ENCODE measurements around the gene SCGB3A2.
"Not testable (repeated sequence)": the region's sequence is repeated elsewhere in the genome, so short reads cannot be mapped to it uniquely, and the experiment has no call there.

Gene SCGB3A2

DNA sequence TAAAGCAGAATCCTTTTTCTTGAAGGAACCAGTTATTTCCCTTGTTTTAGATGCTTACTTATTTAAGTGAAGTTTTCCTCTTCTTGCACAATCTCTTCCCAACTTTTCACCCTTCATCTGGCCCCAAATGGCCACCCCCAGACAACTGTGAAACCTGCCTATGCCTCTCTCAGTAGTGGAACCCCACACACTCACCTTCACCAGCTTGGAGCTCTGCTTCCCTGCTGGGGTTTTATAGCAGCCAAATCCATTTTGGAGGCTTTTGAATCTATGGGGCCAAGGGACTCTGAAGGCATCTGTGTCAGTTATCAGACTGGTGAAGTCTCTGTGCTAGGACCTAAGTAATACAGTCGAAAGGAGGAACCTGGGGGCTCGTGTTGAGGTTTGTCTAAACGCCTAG lies 24.2 kb upstream of the SCGB3A2 start:
- H3K36me3 Mint-ChIP-seq (ENCODE audit: insufficient read depth), result no peaks in the 10 kb centered on the region
- no peaks in the 10 kb centered on the region for H3K4me1 Mint-ChIP-seq
- no peak for DNase-seq (ENCODE audit: low spot score in 2 of 2)
- peaks cover 22% of the 10 kb centered on the region for H3K27me3 Mint-ChIP-seq
- no peaks in the 10 kb centered on the region for H3K9me3 Mint-ChIP-seq
- H3K27ac Mint-ChIP-seq (ENCODE audit: low read depth), result no peak overlapping the region
- no peak for ATAC-seq (replicated peaks; ENCODE audit: extremely low read depth, poor library complexity, severe bottlenecking)
- H3K4me3 Mint-ChIP-seq, result no peak overlapping the region

DNA sequence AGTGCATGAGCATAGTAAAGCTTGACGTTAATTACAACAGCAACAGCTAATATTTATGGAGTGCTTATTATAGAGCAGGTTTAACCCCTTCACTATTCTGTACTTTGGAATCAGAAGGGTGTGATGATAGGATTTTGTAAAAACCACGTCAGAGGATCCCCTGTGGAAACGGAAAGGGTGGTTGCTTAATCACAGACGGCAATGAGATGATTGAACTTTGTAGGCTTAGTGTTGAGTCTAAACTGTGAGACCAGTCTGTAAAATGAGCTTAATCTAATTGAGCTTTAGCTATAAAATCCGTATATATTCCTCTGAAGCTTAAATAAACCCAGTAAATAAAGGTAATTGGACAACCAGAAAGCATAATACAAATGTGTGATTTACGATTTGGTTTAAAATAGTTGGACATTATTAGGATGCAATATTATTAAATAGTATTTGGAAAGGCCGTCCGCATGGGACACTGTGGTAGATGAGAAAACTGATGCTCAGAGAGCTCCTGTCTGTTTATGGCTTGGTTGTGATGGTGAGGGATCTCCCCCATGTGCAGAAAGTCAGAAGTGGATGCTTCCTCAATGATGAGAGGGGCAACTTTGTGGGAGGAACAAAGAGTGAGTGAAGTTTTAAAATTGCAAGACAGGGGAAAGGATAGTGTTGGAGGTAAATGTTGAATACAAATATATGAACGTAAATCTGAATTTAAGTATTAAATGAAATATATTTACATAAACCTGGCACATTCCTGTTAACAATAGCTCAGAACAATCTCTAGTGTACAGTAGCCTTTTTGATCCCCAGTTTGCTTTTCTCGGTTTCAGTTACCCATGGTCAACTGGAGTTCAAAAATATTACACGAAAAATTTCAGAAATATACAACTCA lies 23.4 kb upstream of the SCGB3A2 start:
- Mint-ChIP-seq H3K4me1 (no peaks in the 10 kb centered on the region), H3K36me3 (ENCODE audit: insufficient read depth) (no peaks in the 10 kb centered on the region), H3K9me3 (no peaks in the 10 kb centered on the region), H3K27ac (ENCODE audit: low read depth) (no peak overlapping the region), H3K27me3 (peaks cover 17% of the 10 kb centered on the region), H3K4me3 (no peak overlapping the region)
- ATAC-seq (replicated peaks; ENCODE audit: extremely low read depth, poor library complexity, severe bottlenecking) (no peak), DNase-seq (ENCODE audit: low spot score in 2 of 2) (no peak)

DNA sequence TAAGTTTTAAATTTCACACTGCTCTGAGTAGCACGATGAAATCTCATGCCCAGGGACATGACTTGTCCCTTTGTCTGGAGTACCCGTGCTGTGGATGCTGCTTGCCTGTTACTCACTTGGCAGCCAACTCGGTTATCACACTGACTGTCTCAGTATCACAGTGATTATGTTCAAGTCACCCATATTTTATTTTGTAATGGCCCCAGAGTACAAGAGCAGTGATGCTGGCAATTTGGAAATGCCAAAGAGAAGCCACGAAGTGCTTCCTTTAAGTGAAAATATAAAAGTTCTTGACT lies 22.8 kb upstream of the SCGB3A2 start:
- peaks cover 17% of the 10 kb centered on the region for H3K27me3 Mint-ChIP-seq
- no peak overlapping the region for H3K4me3 Mint-ChIP-seq
- no peaks in the 10 kb centered on the region for H3K9me3 Mint-ChIP-seq
- DNase-seq (ENCODE audit: low spot score in 2 of 2) (no peak), ATAC-seq (replicated peaks; ENCODE audit: extremely low read depth, poor library complexity, severe bottlenecking) (no peak)
- no peaks in the 10 kb centered on the region for H3K36me3 Mint-ChIP-seq (ENCODE audit: insufficient read depth)
- H3K27ac Mint-ChIP-seq (ENCODE audit: low read depth), result no peak overlapping the region
- H3K4me1 Mint-ChIP-seq, result no peaks in the 10 kb centered on the region

DNA sequence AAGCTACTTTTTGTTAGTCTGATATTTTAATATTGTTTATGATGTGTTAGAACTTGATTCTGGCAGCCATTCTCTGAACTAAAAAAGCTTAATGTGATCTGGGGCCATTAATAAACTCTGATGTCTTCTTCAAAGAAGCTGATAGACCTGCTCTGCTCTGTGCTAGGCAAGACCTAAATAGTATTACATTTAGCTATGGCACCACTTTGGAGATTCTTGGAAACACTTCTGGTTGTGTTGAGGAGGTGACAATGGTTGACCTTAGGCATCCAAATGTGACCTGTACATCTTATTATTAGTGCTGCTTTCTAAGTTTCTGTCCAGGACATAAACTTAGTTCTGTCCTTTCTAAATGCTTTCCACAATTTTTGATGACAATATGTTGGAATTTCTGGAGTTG lies 21.7 kb upstream of the SCGB3A2 start:
- DNase-seq (ENCODE audit: low spot score in 2 of 2), result no peak

DNA sequence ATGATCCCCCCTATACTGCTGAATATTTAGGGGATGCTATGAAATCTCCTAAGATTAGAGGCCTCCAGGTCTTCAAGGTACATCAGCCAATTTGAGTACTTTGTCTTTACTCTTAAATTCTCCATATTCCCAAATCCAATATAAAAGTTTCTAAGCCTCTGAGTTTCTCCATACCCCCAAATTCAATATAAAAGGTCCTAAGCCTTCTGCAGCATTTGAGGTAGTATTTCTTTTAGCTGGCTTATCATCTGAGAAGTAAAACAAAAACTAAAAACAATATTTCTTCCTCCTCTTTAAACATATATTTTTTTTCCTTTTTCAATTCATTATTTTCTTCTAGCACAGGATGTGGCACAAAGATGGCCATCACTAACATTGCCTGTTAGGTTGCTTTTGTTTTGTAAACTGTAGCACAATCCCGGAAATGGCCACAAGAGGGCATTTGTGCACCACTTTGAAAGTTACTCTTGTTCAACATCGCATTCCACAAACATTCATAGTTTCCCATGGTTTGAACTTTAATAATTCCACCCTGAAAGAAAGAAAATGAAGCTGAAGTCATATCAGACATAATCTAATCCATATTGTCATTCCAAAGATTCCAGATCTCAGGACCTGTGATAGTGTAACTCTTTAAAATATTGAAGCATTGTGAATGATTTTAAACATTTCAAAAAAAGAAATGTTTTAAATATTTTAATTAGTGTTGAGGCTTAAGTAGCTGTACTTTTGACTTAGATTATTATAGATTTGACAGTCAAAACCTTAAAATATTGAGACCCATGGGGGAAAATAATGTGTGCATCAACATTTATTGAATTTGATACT lies 21.0 kb upstream of the SCGB3A2 start:
- DNase-seq (ENCODE audit: low spot score in 2 of 2), result peak in 1 of 2 donors; percentile 21

More for the DNA sequence above, 21.7 kb upstream of the SCGB3A2 start:
- no peak for ATAC-seq (replicated peaks; ENCODE audit: extremely low read depth, poor library complexity, severe bottlenecking)
- no peaks in the 10 kb centered on the region for H3K9me3 Mint-ChIP-seq
- no peaks in the 10 kb centered on the region for H3K4me1 Mint-ChIP-seq
- H3K27me3 Mint-ChIP-seq, result peaks cover 17% of the 10 kb centered on the region
- H3K27ac Mint-ChIP-seq (ENCODE audit: low read depth), result no peak overlapping the region
- H3K36me3 Mint-ChIP-seq (ENCODE audit: insufficient read depth), result no peaks in the 10 kb centered on the region
- no peak overlapping the region for H3K4me3 Mint-ChIP-seq

DNA sequence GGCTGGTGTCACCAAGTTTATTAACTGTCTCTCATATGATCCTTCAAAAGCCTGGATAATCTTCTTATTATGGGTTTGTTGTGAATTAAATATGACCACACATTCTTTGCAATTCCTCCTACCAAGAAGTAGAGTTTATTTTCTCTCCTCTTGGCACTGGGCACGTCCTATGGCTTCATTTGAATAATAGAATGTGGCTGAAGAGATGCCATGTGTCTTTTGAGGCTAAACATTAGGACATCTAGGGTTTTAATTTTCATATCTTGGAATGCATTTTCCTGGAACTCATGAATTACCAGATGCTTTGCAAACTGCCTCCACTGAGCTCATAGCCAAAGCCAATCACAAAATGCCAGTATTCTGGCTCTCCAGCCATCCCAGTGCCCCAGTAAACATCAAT lies 19.9 kb upstream of the SCGB3A2 start:
- DNase-seq (ENCODE audit: low spot score in 2 of 2) (no peak), ATAC-seq (replicated peaks; ENCODE audit: extremely low read depth, poor library complexity, severe bottlenecking) (no peak)
- Mint-ChIP-seq H3K4me3 (no peak overlapping the region), H3K27me3 (peaks cover 17% of the 10 kb centered on the region), H3K36me3 (ENCODE audit: insufficient read depth) (no peaks in the 10 kb centered on the region), H3K4me1 (no peaks in the 10 kb centered on the region), H3K27ac (ENCODE audit: low read depth) (no peak overlapping the region), H3K9me3 (no peaks in the 10 kb centered on the region)

More for the DNA sequence above, 21.0 kb upstream of the SCGB3A2 start:
- no peak for ATAC-seq (replicated peaks; ENCODE audit: extremely low read depth, poor library complexity, severe bottlenecking)
- Mint-ChIP-seq H3K36me3 (ENCODE audit: insufficient read depth) (no peaks in the 10 kb centered on the region), H3K4me3 (no peak overlapping the region), H3K9me3 (no peaks in the 10 kb centered on the region), H3K4me1 (no peaks in the 10 kb centered on the region), H3K27ac (ENCODE audit: low read depth) (no peak overlapping the region), H3K27me3 (peaks cover 17% of the 10 kb centered on the region)

DNA sequence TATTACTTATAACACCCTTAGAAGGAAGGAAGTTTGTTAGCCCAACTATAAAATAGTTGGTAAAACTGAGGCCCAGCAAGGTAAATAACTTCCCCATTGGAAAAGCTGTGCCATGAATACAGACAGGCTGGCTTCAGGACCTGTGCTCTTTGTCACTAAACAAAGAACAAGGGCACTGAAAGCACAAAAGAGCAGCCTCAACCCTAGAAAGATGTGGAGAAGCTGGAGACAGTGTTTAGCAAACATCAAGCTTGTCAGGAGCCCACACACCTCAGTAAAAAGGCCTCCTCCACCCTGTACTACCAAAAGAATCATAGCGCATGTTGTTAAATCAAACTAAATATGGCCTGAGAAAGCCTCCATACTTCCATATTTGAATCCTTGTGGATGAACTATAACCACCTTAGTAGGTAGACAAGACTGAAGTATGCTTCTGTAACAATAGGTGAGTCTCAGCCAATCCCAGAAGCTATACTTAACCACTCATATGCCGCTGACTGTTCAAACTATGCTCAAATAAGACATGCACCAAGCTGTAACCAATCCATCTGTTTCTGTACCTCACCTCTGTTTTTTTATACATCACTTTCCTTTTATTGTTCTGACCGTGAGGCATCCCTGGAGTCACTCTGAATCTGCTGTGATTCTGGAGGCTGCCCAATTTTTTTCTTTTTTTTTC lies 18.4 kb upstream of the SCGB3A2 start:
- Mint-ChIP-seq H3K4me1 (no peaks in the 10 kb centered on the region), H3K27ac (ENCODE audit: low read depth) (no peak overlapping the region), H3K27me3 (peaks cover 9% of the 10 kb centered on the region), H3K36me3 (ENCODE audit: insufficient read depth) (no peaks in the 10 kb centered on the region), H3K9me3 (no peaks in the 10 kb centered on the region), H3K4me3 (no peak overlapping the region)
- ATAC-seq (replicated peaks; ENCODE audit: extremely low read depth, poor library complexity, severe bottlenecking) (no peak), DNase-seq (ENCODE audit: low spot score in 2 of 2) (no peak)

DNA sequence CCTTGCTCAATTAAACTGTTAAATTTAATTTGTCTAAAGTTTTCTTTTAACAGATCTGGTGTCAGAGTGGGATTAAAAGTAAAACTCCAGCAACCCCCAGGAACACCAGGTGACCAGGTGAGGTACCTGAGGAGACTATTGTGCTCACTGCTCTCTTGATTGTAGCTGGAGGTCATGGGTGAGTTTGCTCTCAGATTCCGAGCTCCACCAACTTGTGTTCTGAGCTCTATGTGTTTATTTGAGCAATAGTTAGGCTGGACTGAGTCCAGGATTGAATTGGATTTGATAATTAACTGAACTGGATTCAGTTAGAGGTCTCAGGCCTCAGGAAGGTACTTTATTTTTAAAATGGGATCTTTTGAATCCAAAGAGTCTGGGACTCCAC lies 17.9 kb upstream of the SCGB3A2 start:
- H3K4me1 Mint-ChIP-seq, result no peaks in the 10 kb centered on the region
- peaks cover 13% of the 10 kb centered on the region for H3K27me3 Mint-ChIP-seq
- ATAC-seq (replicated peaks; ENCODE audit: extremely low read depth, poor library complexity, severe bottlenecking) (no peak), DNase-seq (ENCODE audit: low spot score in 2 of 2) (no peak)
- H3K4me3 Mint-ChIP-seq, result no peak overlapping the region
- no peaks in the 10 kb centered on the region for H3K36me3 Mint-ChIP-seq (ENCODE audit: insufficient read depth)
- H3K9me3 Mint-ChIP-seq, result no peaks in the 10 kb centered on the region
- H3K27ac Mint-ChIP-seq (ENCODE audit: low read depth), result no peak overlapping the region

DNA sequence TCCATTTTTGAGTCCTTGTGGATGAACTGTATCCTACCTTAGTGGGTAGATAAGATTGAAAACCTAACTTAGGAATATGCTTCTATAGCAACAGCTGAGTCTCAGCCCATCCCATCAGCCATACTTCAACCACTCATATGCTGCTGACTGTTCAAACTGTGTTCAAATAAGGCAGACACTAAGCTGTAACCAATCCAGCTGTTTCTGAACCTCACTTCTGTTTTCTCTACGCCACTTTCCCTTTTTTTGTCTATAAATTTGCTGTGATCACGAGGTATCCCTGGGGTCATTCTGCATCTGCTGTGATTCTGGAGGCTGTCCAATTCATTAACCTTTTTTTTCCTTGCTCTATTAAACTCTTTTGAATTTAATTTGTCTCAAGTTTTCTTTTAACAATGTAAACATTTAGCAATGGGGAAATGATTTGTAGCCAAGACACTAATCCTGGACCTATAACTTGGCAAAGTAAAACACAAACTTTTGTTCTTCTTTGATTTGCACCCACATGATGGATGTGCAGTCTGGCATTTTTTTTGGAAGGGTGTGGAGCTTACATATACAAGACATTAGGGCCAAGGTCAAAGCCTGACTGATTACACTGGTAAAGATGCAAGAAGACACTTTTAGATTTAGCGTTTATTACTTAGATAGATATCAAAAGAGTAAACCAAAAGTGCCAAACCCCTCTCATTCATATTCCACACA lies 14.9 kb upstream of the SCGB3A2 start:
- ATAC-seq (replicated peaks; ENCODE audit: extremely low read depth, poor library complexity, severe bottlenecking), result no peak
- no peak overlapping the region for H3K4me3 Mint-ChIP-seq
- H3K9me3 Mint-ChIP-seq, result no peaks in the 10 kb centered on the region
- no peak for DNase-seq (ENCODE audit: low spot score in 2 of 2)
- H3K27ac Mint-ChIP-seq (ENCODE audit: low read depth), result no peak overlapping the region
- H3K36me3 Mint-ChIP-seq (ENCODE audit: insufficient read depth), result no peaks in the 10 kb centered on the region
- no peaks in the 10 kb centered on the region for H3K4me1 Mint-ChIP-seq
- H3K27me3 Mint-ChIP-seq, result peaks cover 32% of the 10 kb centered on the region

DNA sequence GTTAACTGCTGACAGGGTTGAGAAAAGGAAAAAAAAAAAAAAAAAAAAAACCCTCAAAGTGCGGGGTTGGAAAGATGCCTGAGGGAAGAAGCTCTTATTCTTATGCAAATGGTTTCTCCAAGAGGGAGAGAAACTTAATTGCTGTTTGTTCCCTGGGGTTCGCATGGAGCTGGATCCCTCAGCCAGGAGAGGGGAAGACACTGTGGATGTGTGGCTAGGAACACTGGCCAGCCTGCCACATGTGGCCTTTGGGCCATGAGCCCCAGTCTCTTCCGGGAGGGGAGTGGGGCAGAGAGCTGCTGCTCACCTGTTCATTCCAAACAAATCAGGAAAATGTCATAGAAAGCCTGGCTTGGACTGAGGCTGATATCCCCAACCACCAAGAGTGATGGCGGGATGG lies 9.4 kb upstream of the SCGB3A2 start:
- Mint-ChIP-seq H3K27me3 (peaks cover 49% of the 10 kb centered on the region), H3K27ac (ENCODE audit: low read depth) (no peak overlapping the region), H3K9me3 (no peaks in the 10 kb centered on the region), H3K4me1 (no peaks in the 10 kb centered on the region), H3K4me3 (no peak overlapping the region), H3K36me3 (ENCODE audit: insufficient read depth) (no peaks in the 10 kb centered on the region)
- DNase-seq (ENCODE audit: low spot score in 2 of 2) (no peak), ATAC-seq (replicated peaks; ENCODE audit: extremely low read depth, poor library complexity, severe bottlenecking) (no peak)

DNA sequence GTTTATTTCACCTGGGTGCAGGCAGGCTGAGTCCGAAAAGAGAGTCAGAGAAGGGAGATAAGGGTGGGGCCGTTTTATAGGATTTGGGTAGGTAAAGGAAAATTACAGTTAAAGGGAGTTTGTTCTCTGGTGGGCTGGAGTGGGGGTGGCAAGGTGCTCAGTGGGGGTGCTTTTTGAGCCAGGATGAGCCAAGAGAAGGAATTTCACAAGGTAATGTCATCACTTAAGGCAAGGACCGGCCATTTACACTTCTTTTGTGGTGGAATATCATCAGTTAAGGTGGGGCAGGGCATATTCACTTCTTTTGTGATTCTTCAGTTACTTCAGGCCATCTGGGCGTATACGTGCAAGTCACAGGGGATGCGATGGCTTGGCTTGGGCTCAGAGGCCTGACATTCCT lies 8.6 kb upstream of the SCGB3A2 start:
- H3K9me3 Mint-ChIP-seq; H3K4me1 Mint-ChIP-seq; H3K27ac Mint-ChIP-seq (ENCODE audit: low read depth); H3K4me3 Mint-ChIP-seq; H3K36me3 Mint-ChIP-seq (ENCODE audit: insufficient read depth); DNase-seq (ENCODE audit: low spot score in 2 of 2); ATAC-seq (replicated peaks; ENCODE audit: extremely low read depth, poor library complexity, severe bottlenecking): not testable (repeated sequence)
- H3K27me3 Mint-ChIP-seq, result peaks cover 45% of the 10 kb centered on the region

DNA sequence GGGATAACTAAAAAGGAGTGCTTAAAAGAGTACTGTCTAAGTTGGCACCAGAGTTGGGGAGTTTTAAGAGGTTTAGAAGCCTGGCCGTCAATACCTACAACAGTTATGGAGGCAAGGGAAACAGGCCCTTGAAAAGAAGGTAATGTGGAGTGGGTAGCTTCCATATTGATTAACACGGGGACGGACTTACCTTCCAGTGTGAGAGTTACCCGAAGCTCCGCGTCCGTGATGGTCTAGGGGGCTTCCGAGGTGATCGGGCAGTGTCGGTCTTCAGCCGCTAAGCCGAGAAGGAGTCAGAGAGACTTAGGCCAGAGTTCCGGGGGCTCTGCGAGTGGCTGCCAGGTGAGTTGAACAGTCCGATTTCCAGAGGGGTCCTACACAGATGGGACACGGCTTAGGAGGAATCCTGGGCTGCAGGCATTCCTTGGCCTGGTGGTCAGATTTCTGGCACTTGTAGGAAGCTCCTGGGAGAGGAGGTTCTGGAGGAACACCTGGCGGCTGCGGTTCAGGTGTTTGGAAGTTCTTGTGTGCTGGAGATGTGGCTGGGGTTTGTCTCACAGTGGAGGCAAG lies 6.4 kb upstream of the SCGB3A2 start:
- not testable (repeated sequence) for H3K9me3 Mint-ChIP-seq; DNase-seq (ENCODE audit: low spot score in 2 of 2); ATAC-seq (replicated peaks; ENCODE audit: extremely low read depth, poor library complexity, severe bottlenecking); H3K36me3 Mint-ChIP-seq (ENCODE audit: insufficient read depth); H3K27ac Mint-ChIP-seq (ENCODE audit: low read depth); H3K4me1 Mint-ChIP-seq; H3K4me3 Mint-ChIP-seq
- peaks cover 23% of the 10 kb centered on the region for H3K27me3 Mint-ChIP-seq

Measured in central memory CD8-positive, alpha-beta T cell (primary cell).